ENCODE results near the gene CCDC187. TPM values are rescaled to one million over a fixed set of nuclear protein-coding genes. Genes with fewer than 3 reads are reported as not detected.

CCDC187 gene
- total and polyA plus RNA-seq, 2 of the 8 experiments (the other 6 are each of a cell fraction or from before 2014, with no cell fraction given) = 0.02 TPM; not detected in 1

DNA sequence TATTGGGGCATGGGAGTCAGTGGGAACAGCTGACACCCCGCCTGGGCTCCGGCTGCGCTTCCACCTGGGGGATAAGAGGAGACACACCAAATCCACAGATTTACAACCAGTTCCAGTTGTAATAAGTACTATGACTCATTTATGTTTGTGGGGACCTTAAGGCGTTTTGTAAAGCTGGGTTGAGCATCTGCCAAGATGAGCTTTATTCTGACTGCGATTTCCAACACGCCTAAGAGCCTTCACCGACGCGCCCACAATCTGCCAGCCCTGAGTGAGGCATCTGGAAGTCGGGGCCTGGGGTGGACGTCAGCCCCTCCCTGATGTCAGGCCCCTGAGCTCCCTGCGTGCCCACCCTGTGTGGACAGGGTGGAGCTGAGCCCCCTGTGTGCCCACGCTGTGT is 84.6 kb downstream of the CCDC187 start:
- Histone ChIP-seq H3K4me2 (ENCODE audit: insufficient read depth in 1 of 2, low read depth in 2 of 2, low read length in 2 of 2) (no peak overlapping the region), H3K27ac (ENCODE audit: low read depth, low read length) (no peak overlapping the region)
- POLR2A ChIA-PET (ENCODE audit: partially characterized antibody) = interaction anchor here (1.3 kb wide), 2 partner anchors 49 to 99 kb away, joined by 3 read pairs; no protein-coding TSS in a partner anchor

More for the DNA sequence above, 84.6 kb downstream of the CCDC187 start:
- Histone ChIP-seq H3K9me3 (ENCODE audit: insufficient read depth in 2 of 2, low read depth in 1 of 2, low read length in 1 of 2) (peaks cover 0 to 2% of the 10 kb centered on the region in 2 experiments; a peak in 1 of 4 replicates), H2AK5ac (ENCODE audit: low read depth, low read length) (no peak overlapping the region), H2BK15ac (ENCODE audit: low read length) (no peak overlapping the region), H2AFZ (ENCODE audit: low read length) (no peak overlapping the region), H3K79me1 (ENCODE audit: low read depth, low read length) (peaks cover 13% of the 10 kb centered on the region; the same call in 1 of the 2 replicates), H3K4me3 (ENCODE audit: extremely low read depth in 1 of 4, insufficient read depth in 2 of 4, low read depth in 3 of 4, low read length in 4 of 4) (no peak overlapping the region), H2BK20ac (ENCODE audit: low read length) (no peak overlapping the region), H4K91ac (replicated peaks; ENCODE audit: insufficient read length, low read length) (no peak overlapping the region), H3K18ac (ENCODE audit: extremely low read depth, low read length) (no peak overlapping the region), H3K4me1 (replicated peaks in 1 of 4; ENCODE audit: control insufficient read depth in 3 of 4, insufficient read depth in 4 of 4, low read length in 3 of 4) (peaks cover 0 to 2% (median 0%) of the 10 kb centered on the region in 4 experiments; a peak in 2 of 7 replicates), H2BK12ac (ENCODE audit: low read depth, low read length) (no peak overlapping the region), H3K9ac (replicated peaks in 1 of 4; ENCODE audit: extremely low read depth in 1 of 4, low read depth in 3 of 4, low read length in 3 of 4) (no peak overlapping the region), H4K8ac (ENCODE audit: extremely low read depth, insufficient read depth, low read length) (no peak overlapping the region; the same call in 1 of the 2 replicates), H3K27me3 (replicated peaks in 1 of 4; ENCODE audit: control insufficient read depth in 3 of 4, extremely low read depth in 1 of 4, insufficient read depth in 3 of 4, low read length in 3 of 4) (no peaks in the 10 kb centered on the region), H3K4ac (replicated peaks; ENCODE audit: insufficient read length, low read depth, low read length) (no peak overlapping the region), H2BK120ac (replicated peaks; ENCODE audit: low read depth, low read length) (no peak overlapping the region), H4K20me1 (replicated peaks in 1 of 2; ENCODE audit: control insufficient read depth in 1 of 2, insufficient read depth in 2 of 2, low read length in 2 of 2) (peaks cover 7 to 24% of the 10 kb centered on the region in 2 experiments), H3K14ac (ENCODE audit: insufficient read length) (no peak overlapping the region), H2BK5ac (ENCODE audit: low read depth, low read length) (no peak overlapping the region), H3K79me2 (ENCODE audit: control insufficient read depth in 1 of 2, insufficient read depth in 2 of 2, low read length in 2 of 2) (peaks cover 0 to 13% of the 10 kb centered on the region in 2 experiments; a peak in 1 of 4 replicates), H4K5ac (ENCODE audit: insufficient read length, low read depth, low read length) (no peak overlapping the region), H3K23me2 (ENCODE audit: low read depth, low read length) (no peaks in the 10 kb centered on the region), H3K23ac (ENCODE audit: insufficient read length) (no peak overlapping the region), H3K56ac (replicated peaks; ENCODE audit: insufficient read length, low read depth, low read length) (no peak overlapping the region), H3K36me3 (ENCODE audit: control insufficient read depth in 2 of 4, insufficient read depth in 4 of 4, low read length in 3 of 4) (peaks cover 0 to 14% (median 9%) of the 10 kb centered on the region in 4 experiments; a peak in 6 of 8 replicates)
- FAIRE-seq (no peak), DNase-seq (ENCODE audit: low read depth in 1 of 2, low spot score in 2 of 2) (no peak)
- CTCF ChIA-PET (ENCODE audit: partially characterized antibody) = interaction anchor here (0.6 to 4.7 kb wide), 13 partner anchors 9 to 85 kb away, joined by 3 to 47 read pairs (median 4); no protein-coding TSS in a partner anchor
- WGBS, 2 experiments (ENCODE audit: extremely low coverage in 1 of 2, insufficient coverage in 1 of 2, insufficient read length in 1 of 2, insufficient replicate concordance in 2 of 2, low coverage in 1 of 2, low lambda C conversion rate in 2 of 2, missing lambda C conversion rate in 1 of 2) = 93% methylated on average over 12 of the region's 13 CpGs; no CpG with 5 or more reads in 1 of the 2 experiments
- TF ChIP-seq HDAC6 (IDR thresholded peaks at IDR 0.05; ENCODE audit: low read depth, low read length) (no peak), RBBP5 (IDR thresholded peaks at IDR 0.05; ENCODE audit: borderline replicate concordance, low read depth, low read length) (no peak), CBX8 (IDR thresholded peaks at IDR 0.05; ENCODE audit: borderline replicate concordance, low read depth, low read length) (no peak), RAD21 (IDR thresholded peaks at IDR 0.05 in 1 of 2, conservative IDR thresholded peaks at IDR 0.05 in 1 of 2; ENCODE audit: low read depth in 2 of 2, low read length in 2 of 2) (no peak)
